SIG-M5 (cell line): ENCODE measurements around the gene TSHZ2.
"Not testable (repeated sequence)": the region's sequence is repeated elsewhere in the genome, so short reads cannot be mapped to it uniquely, and the experiment has no call there.

Experiments
- DNase-seq: peaks from one replicate; lab custom pipeline; 2025; lab: John Stamatoyannopoulos, UW

The TSHZ2 gene

DNA sequence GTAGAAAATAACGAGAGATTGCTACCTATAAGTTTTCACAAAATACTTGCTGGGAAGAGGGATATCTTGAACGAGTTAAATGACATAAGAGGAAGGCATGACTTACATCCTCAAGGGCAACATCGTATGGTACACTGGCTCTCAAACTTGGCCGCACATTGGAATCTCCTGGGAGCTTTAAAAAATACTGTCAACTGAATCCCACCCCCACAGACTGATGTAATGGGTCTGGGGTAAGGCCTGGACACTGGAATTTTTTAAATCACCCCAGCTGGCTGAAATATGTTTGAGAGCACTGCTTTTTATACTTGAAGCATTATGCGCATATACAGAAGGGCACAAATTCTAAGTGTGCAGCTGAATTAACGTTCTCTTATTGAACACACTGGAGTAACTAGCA lies 8.0 kb upstream of the TSHZ2 start:
- no peak for DNase-seq

DNA sequence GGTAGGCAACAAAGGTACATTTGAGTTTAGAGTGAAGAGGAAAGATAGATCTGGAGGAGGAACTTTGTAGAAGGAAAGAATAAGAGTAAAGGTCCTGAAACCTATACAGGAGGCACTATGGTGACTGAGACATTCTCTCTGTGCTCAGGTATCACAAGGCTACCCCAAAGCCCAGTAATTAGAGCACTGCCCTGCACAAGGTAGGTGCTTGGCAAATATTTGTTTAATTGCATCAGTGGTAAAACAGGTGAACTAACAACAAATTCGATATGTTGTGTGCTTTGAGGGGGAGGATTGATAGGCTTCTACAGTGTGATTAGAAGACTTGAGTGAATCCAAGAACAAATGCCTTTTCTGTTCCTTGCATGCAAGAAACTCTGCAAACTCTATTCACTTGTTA lies 6.8 kb upstream of the TSHZ2 start:
- DNase-seq = no peak

DNA sequence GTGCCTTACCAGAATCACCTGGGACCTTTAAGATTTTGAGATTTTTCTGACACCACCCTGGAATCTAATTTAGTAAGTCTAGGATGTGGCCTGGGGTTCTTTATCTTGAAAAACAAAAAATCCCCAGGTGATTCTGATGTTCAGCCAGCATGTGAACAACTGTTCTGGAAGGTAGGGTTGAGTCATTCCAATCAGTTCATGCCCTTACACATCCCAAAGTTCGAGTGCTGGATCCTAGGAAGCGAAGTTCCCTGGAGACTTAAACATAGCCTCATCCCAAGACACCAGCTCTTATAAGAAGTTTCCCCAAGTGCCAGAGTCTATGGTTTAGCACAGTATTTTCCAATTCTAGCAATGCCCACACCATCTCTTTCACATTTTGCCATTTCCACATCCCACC lies 6.3 kb upstream of the TSHZ2 start:
- no peak for DNase-seq

- not testable (repeated sequence) for DNase-seq
These were observed 5.6 kb upstream of the TSHZ2 start for GRCh38 chr20:52966543-52966942.

DNA sequence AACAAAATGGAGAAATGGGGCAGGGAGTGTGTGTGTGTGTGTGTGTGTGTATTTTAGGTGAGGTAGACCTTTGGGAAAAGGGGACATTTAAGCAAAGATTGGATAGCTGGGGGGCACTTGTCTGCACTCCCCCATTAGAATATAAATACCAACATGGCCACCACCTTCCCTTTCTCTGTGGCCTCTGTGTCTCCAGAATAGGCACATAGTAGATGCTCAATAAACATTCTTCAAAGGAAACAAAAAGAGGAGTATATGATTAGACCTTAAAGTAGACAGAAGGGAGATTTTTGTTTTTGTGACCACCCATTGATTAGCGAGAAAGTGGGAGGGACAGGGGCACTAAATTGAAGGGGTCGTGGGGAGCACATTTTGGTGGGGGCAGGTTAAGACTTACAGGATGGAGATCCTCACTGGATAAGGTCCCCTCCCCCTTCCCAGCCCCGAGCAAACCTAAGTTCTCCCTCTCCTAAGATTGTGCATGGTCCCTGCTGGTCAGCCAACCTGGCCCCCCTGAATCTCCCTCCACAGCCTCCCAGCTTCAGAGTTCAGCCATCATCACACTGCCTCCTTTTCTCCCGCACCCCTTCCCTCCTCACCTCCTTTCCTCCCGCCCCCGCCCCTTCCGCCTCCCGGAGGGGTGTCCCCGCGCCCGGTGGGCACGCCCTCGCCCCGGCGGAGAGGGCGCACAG lies 514 bp upstream of the TSHZ2 start:
- DNase-seq = no peak

DNA sequence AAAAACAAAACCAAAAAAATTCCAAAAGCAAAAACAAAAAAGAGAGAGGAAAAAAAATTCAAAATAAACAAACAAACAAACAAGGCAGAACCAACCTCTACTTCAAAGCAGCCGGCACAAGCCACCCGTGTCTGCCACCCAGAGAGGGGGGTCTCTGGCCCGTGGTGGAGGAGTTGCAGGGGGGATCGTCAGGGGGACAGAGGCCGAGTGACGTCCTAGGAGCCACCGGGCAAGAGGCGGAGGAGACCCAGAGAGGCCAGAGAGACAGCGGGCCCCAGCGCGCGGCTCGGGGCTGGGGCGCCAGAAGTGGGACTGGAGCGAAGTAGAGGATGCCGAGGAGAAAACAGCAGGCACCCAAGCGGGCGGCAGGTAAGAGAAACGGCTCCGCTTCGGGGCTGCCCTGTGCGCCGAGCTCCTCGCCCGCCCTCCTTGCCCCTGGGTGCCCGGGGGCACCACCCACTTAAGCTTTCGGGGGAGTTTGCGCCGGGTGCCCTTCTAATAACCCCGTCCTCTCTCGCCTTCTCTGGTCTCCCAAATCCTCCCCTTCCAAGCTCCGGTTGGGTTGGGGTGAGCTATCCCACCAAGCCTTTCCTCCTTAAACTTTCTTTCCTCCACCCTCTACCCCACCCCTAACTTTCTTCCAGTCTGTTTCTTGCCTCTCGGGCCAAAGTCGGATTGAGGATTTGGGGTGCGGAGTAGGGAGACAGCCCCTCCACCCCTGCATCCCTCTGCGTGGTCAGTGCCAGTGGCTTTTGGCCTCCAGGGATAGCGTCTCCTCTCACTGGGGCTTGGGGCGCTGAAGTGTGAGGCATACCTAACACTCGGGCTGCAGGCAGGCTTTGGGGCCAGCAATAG lies 1.0 kb downstream of the TSHZ2 start:
- DNase-seq = no peak

DNA sequence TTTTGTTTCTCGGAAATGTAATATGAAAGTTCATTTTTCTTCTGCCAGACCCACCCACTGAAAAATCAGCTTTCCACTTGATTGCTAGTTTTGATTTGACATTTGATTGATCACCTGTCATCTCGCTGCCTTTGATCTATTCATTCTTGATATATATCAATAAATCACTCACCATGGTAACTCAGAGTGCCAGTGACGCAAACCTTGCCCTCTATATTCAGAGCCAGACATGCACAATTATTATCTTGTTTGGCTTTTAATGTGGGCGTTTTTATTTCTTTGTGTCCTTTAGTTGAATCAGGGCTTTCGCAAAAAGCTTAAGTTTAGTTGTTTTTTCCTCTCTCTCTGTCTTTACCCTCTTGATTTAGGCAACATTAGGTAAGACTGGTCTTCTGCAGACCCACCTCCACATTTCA lies 2.0 kb downstream of the TSHZ2 start:
- no peak for DNase-seq

DNA sequence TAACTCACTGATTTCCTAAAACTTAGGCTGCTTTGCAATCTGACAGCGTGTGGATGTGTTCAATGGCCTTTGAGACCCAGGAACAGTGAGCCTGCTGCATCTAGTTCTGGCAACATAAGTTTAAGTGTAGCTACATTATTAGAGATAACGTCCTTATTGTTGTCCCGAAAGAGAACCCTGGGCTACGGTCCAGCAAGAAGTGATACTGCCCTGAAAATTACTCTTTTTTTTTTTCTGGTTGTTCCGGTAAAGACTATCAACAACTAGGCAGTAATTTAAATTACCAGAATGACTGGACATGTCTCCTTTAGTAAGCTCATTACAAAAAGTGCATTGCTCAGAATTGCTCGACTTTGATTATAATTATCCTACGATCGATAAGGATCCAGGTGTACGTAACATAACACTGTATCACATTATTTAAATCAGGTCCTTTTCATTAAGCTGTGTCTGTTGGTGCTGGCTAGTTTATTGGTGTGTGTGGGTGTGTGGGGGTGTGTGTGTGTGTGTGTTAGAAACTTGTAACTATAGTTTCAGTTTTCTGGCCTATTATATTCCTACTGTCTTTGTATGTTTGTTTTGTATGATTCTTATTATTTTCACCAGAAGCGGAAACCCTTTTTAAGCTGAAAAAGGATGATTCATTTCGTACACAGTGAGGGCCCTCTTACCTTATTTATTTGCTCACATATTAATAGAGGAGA lies 3.0 kb downstream of the TSHZ2 start:
- no peak for DNase-seq

DNA sequence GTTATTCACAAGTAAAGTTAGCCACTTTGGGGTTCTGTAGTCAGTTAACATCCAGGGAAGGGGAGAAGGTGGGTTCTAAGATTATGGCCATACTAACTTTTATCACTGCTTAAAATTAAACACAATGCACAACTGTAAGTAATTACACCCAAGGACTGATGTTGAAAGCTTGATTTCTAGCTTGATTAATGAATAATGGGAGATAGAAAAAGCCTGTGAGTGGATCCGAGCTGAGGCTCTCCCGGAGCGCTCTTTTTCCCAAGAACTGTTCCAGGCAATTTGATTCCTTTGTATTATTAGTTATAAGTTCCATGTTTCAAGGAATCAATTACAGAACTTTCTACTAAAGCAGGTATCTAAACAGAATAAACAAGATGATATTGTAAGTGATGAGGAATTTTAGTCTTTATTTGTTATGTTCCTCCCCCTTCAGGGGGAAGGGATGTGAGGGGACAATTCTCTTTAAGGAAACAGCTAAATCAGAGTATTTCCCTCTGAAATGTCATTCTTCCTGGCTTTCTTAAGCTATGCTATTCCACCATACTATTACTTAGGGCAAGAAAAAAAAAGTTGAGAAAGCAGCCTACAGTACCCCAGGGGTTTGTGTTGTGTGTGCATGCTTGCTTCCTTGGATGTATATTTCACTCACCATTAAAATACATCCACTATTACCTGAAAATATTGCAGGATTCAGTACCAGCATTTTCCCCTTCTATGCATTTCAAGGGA lies 3.8 kb downstream of the TSHZ2 start:
- no peak for DNase-seq

DNA sequence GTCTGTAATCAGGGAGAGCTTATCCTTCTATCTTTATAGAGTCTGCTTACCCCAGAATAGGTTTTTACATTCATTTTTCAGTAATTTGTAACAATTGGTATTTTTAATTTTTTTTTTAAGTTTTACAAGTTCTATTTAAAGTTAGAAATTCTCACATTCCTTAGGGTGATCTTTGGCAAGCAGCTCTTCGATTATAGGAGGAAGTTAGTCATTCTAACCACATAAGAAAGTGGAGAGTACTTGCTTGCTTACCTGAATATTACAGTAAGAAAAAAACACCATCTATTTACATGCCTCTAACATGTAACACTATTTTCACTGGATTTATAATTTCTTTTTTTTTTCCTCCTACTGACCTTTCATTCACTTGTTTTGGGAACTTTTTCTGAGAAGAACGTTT lies 6.7 kb downstream of the TSHZ2 start:
- DNase-seq = no peak

DNA sequence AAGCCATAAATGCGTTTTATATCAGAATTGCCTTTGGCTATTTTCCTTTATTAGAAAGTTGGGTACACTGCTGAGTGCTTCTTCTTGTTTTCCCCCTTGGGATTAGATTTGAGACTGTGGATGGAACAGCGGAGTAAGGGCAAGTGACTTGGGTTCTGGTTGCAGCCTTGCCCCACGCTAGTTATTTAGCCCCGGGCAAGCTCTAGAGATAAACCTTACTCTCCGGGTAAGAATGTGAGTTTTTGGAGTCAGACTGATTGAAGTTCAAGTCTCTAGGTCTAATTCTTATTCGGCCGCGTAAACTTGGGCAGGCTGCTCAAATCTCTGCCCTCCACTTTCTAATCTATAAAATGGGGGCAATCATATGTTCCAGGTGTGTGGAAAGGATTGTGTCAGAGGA lies 8.9 kb downstream of the TSHZ2 start:
- no peak for DNase-seq

DNA sequence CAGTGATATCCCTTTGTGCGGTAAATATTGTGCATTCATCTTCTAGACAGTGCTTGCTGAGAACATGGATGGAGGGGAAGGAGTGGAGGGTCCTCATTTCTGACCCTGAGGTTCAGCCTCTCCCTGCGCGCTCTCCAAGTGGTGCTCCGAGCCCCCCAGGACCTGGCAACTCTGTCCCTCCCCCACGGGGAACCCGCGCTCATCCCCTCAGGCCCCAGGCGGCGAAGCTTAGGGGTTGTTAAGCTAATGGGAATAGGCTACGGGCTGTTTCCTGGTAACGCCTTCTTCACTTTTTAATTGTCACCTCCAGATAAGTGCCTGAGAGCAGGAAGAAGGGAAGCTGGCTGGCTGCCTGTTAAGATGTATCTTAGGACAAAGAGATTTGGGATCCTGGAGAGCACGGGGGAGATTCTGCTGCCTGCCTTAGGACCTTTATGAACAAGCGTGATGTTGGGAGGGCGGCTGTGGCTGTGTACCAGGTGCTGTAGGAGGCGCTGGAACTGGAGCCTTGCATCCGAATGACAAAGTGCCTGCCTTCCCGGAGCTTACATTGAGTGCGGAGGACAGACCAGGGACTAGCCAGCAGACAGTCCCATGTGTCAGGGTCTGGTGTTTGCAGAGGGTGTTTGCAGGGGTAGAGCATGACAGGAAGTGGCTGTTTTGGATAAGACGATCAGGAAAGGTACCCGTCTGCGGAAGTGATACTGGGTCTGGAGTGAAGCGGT lies 11.7 kb downstream of the TSHZ2 start:
- DNase-seq = no peak

DNA sequence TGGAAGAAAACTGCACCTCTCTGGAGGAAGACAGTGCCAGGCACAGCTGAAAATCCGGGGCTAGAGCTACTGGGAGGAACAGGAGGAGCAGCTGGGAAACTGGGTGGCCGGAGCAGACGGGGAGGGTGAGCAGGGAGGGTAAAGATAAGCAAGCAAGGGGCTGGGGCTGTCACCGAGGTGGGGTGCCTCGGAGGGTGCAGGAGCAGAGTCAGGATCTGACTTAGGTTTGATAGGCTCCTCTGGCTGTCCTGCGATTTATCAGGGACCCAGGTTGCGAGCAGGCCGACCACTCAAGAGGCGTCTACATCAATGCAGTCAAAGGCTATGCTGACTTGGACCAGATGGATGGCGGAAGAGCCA lies 12.3 kb downstream of the TSHZ2 start:
- no peak for DNase-seq

- DNase-seq = no peak
These were observed 13.5 kb downstream of the TSHZ2 start for GRCh38 chr20:52985687-52986086.

- DNase-seq = no peak
These were observed 15.1 kb downstream of the TSHZ2 start for GRCh38 chr20:52987295-52987694.

GRCh38 chr20:52991830-52992229 lies 19.7 kb downstream of the TSHZ2 start:
- DNase-seq = no peak

DNA sequence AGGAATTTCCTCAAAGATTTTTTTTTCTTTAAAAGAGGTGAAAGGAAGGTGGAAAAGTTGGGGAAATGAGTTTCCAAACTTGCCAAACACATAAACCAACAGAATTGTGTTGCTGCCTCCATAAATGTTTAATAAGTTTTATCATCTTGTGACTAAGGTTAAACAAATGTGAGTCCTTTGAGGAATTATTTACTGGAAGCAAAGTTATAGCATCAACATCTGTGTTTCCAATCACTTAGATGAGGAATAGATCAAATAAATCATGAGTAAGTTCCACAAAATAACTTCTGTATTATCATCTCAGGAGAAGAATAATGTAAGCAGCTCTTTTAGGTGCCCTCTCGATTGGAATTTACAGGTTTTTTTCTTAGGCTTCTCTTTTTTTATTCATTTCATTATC lies 20.5 kb downstream of the TSHZ2 start:
- DNase-seq = no peak

DNA sequence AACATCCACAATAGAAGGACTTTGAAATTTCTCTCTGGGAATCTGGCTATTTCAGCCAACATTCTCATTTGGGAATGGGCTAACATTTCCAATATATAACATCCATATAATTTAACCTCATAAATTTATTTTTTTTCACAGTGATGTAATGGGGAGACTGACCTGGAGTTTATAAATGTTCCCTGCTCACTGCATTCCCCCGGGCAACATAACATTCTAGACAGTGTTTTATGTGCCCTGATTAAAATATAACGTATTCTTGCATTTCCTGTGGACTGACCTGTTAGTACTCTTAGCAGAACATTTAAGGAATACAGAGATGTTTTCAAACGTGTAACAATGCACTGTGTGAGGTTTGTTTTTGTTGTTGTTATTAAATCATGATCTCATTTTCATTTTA lies 20.9 kb downstream of the TSHZ2 start:
- DNase-seq = no peak

GRCh38 chr20:52994184-52994970 lies 22.2 kb downstream of the TSHZ2 start:
- DNase-seq = no peak

DNA sequence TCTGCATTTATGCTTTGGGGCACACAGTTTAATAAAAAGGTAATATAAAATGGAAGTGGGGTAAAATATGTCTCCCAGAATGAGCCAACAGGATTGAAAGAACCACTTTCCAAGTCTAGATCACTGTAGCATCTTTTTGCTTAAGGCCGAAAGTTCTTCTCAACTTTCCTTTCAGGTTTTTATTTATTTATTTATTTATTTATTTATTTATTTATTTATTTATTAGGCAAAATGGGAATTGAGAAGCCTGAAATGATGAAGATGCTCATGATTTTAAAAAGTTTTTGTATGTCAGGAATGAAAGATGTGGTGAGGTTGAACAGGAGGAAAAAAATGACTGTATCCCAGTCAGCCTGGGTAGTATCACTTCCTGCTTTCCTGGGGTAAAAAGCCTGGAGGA lies 24.0 kb downstream of the TSHZ2 start:
- DNase-seq = no peak

DNA sequence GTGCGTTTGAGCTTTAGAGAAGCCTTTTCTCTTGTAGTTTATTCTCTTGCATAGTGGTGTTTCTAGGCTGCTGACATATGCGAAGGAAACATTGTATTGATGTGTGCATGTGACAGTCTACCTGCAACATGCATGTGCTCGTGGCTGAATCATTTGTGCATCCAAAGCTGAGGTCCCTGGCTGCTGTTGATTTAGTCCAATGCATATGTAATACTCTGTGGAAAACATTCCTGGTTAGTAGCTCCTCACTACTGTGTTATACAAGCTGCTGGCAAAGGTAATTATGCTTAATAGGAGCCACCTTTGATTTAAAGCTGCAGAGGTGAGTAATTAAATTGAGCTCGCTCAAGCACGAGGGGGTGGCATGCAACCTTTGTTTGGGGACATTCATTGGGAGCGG lies 24.5 kb downstream of the TSHZ2 start:
- no peak for DNase-seq
